Measurements from ENCODE around the gene KAZN.

The KAZN gene

DNA sequence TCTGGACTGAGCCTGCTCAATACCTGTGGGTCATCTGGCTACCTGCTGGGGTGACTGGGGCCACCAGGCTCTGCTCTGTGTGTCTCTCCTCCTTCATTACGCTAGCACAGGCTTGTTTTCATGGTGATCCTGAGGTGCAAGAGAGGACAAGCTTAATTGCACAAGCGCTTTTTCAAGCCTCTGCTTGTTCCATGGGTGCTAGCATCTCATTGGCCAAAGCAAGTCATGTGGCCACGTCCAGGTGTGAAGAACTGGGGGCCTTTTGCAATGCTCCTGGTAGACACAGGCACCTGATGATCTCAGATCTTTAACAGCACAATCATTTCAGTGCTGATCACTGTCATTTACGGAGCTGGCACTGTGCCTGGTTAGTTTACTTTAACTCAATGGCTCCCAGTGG lies 114.6 kb downstream of the KAZN start:
- no peak for DNase-seq (ENCODE audit: low read depth in 2 of 2)

DNA sequence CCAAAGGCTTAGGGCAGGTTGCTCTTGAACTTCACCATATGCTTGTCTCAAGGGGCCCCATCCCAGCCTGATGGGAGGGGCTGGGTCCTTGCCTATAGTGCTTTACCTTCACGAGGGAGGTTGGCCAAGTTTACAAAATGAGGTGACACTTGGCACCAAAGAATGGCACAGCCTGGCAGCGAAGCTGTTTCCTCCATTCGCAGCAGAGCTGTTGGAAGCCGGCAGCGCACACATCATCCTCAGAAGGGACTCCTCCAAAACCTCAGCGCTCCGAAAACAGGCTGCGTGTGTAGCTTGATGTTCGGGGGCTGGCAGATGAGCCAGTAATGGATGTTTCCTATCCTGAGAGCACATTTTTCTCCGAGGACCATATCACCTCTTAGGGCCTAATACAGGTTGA lies 116.8 kb downstream of the KAZN start:
- DNase-seq (ENCODE audit: low read depth in 2 of 2) = no peak

DNA sequence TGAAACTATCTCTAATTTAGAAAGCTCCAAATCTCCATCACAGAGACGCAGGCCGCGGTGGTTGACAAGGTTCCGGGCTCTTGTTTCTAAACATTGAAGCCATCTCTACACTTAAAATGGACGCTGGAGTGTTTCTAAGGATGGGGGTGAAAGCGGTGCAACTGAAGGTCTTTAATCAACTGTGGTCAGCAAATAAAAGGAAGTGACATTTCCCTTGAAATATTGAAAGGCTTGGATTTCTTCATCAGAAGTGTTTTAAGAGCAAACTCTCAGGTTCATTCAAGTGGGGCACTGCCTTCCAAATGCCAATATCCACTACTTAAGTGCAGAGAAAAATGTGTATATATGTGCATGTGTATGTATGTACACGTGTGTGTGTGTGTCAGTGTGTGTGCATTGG lies 117.3 kb downstream of the KAZN start:
- DNase-seq (ENCODE audit: low read depth in 2 of 2) = no peak

DNA sequence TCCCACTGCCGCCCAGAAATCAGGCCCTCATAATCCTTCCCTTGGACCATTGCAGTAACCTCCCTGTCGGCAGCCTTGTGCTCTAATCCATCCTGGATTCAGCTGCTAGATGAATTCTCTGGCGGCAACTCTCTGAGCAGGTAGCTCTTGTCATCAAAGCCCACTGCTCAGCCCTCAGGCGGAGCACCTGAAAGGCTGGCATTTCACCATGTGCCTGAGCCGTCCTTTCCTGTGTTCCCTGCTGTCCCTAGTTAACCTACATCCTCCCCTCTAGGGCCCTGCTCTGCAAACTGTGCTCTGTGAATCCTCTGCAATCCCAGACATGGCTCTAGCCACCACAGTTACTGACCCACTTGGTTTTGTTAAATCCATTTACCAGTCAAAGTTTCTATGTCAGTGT lies 118.0 kb downstream of the KAZN start:
- DNase-seq (ENCODE audit: low read depth in 2 of 2) = no peak

DNA sequence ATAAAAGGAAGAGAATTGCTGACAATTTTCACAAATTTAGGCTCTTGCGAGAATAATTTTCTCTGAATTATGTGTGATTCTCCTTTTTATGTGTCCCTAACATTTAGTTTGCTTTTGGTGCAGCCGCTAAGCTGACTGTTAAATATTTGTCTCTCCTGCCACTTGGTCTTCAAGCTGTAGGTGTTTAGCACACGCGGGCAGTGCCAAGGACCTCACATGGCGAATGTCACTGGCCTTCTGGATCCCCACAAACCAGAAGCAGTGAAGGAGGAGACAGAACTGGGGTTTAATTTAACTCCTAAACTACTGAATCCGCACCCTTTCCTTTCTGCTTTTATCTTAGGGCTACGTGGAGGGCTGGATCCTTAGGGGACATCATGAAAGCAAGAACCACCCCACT lies 120.0 kb downstream of the KAZN start:
- no peak for DNase-seq (ENCODE audit: low read depth in 2 of 2)

DNA sequence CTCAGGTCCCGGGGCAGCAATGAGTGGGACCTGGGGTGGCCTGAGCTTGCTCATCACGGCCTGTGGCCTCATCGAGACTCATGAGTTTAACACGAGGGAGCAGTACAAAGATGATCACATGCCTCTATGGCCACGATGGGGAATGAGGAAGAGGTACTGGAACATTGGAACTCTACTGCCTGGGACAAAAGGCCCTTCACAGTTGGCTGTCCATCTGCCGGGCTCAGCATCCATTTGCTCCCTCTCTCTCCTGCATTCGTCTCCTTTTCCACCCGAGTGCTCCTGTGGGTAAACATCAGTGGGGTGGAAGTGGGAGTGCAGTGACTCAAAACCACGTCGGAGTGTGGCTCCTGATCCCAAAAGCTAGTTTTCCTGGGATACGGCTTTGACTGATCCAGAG lies 124.9 kb downstream of the KAZN start:
- no peak for DNase-seq (ENCODE audit: low read depth in 2 of 2)

DNA sequence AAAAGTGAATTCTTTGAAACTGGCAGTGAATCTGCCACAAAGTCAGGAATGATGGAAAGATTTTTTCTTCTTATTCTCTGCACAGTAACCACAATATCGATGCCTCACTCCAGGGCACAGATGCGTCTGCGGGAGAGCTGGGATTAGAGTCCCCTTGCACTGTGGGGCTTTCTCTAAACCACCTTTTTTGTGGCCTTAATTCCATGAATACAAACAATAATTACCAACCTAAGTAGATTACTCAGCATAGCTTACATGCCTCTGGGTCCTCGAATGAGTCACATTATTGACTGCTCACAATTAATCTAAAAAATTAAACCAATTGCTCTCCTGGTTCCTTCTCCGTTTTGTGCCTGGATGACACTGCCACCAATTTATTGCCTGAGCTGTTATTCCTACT lies 125.8 kb downstream of the KAZN start:
- DNase-seq (ENCODE audit: low read depth in 2 of 2) = no peak

DNA sequence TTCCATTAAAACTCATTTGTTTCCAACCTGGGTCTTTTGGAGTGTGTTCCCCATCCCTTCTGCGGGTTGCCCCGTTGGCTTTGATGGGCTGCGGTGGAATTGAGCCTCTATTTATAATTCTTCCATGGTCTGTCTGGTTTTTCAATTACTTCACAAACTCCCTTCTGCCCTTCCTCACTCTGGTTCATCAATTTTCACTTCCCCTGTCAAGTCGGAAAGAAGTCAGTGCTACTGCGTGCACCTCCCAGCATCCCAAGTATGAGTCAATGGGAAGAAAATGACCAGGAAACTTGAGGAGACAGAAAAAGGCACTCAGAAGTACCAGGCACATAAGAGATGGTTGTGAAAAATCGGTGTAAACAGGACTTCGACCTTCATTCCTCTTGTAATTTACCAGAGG lies 126.2 kb downstream of the KAZN start:
- DNase-seq (ENCODE audit: low read depth in 2 of 2) = no peak

DNA sequence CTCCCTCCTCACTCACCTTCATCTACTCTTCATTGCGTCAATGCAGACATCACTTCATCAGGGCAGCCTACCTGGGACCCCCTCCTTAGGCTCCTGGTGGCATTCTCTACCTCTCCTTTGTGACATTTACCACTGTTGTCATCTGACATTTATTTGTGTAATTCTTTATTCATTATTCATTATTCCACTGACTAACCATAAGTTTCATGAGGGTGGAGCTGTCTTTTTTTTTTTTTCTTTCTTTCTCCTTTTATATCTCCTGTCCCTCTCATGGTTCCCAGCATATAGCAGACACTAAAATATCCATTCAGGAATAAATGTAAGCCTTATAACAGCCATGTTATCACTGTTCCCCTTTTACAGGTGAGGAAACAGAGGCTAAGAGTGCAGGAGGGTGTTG lies 126.8 kb downstream of the KAZN start:
- DNase-seq (ENCODE audit: low read depth in 2 of 2) = no peak

DNA sequence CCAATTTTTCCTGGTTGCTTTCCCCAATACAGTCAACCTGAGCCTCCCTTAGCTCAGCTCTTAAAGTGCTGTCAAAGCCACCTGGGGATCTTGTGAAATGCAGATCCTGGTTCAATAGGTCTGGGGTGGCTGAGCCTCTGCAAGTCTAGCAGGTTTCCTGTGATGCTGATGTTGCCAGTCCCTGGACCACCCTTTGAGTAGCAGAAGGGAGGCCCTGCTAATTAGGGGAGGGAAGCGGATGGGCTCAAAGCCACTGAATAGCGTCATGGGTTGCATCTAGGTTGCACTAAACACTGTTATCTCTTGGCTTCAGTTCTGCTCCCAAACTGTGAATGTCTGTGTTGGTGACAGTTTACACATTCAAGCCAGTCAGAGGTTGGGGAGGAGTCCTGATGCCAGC lies 127.2 kb downstream of the KAZN start:
- no peak for DNase-seq (ENCODE audit: low read depth in 2 of 2)

DNA sequence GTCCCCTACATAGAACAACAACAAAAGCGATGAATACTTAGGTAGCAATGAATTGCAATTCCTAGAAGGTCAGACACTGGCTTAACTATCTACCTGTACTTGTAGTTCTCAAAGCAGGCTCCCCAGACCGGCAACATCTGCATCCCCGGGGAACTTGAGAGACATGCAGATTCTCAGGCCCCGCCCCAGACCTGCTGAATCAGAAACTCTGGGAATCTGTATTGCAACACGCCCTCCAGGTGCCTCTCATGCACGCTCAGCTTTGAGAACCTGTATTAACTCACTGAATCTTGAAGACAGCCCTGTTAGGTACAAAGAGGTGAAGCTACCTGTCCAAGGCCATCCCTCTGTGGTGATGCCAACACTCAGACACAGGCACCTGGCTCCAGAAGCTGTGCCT lies 128.1 kb downstream of the KAZN start:
- no peak for DNase-seq (ENCODE audit: low read depth in 2 of 2)

DNA sequence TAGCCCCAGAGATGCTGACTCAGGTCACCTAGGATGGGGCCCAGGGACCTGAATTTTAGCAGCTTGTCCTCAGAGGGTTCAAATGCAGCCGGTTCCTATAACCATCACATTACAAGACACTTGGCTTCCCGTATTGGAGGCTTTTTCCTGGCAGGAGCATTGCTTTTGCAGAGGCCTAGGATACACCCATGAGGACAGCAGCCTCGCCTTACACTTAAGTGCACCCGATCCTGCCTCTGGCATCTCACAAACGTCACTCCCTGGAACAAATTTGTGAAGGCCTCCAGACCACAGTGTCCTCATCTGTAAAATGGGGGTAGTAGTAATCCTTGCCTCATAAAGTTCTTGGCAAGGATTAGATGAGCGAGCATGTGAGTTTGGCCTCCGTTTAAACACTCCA lies 130.0 kb downstream of the KAZN start:
- DNase-seq (ENCODE audit: low read depth in 2 of 2) = no peak

DNA sequence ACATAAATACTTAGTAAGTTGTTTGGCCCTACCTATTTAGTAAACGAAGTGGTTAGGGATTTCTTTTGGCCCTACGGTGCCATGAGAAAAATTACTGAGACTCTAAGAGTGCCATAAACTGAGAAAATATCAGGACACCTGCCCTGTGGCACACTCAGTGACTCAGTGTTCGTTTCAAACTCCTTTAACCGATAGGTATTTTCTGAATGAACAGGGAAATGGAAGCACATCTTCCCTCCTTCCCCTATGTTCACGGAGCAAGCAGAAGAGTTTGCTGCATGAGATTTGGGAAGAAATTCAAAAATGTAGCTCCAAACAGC lies 134.2 kb downstream of the KAZN start:
- DNase-seq (ENCODE audit: low read depth in 2 of 2) = no peak

DNA sequence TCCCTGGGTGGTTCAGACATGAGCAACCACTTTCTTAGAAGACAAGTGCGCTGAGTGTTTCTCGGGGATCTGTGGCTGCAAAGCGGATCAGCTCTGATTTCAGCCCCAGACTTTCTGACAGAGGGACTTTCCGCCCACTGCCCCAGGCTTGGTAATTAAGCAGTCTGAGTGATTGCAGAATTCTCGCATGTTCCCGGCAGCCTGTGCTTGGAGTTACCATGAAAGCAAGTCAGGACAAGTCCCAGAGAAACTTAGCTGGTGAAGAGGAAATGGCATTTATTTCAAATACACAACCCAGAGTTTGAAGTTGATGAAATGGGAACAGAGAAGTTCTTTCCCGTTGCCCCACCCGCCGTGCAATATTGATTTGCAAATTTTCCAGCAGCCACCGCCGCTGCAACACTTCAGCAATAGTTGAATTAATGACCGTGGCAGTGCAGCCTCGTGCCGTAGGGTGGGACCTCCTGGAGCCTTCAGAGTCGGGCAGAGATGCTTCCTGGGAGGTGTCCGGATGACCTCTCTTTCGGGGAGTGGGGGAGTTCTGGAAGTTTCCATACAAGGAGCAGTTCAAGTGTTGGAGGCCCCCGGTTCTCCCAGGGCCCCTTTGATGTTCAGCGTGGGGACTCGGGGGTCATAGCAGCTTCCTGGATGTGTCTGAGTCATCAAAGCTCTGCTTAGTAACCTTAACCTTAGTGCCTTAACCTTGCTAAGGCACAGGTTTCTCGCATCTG lies 134.7 kb downstream of the KAZN start:
- no peak for DNase-seq (ENCODE audit: low read depth in 2 of 2)

DNA sequence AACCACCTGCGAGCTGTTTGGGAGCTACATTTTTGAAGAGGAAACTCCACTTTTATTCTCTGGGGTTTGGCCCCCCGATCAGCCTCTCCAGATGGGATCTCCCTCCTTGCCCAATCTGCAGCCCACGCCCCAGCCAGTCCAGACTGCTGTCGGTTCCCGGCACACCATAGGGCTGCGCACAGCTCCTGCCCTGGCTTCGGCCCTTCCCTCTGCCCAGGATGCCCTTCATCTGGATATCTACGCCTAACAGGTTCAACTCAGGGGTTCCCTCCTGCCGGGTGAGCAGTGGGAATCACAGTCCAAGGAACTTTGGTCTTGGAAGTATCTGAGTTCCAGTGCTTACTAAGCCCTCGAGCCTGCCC lies 135.3 kb downstream of the KAZN start:
- no peak for DNase-seq (ENCODE audit: low read depth in 2 of 2)

DNA sequence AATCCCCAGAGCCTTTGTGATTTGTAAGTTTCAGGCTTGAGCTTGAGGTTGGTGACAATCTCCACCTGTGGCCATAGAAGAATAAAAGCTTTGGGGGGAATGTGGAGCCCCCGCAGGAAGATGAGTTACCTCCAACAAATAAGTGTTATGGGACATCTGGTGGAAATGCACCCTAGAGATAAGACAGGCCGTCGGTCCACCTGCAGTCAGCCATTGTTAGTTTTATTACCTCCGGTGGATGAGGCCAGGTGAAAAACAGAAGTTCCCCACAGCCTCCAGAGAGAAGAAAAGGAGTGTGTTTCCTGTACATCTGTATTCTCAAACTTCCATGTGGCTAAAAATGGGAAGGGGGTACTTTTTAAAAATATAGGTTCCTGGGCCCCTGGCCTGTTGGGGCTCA lies 137.4 kb downstream of the KAZN start:
- no peak for DNase-seq (ENCODE audit: low read depth in 2 of 2)

DNA sequence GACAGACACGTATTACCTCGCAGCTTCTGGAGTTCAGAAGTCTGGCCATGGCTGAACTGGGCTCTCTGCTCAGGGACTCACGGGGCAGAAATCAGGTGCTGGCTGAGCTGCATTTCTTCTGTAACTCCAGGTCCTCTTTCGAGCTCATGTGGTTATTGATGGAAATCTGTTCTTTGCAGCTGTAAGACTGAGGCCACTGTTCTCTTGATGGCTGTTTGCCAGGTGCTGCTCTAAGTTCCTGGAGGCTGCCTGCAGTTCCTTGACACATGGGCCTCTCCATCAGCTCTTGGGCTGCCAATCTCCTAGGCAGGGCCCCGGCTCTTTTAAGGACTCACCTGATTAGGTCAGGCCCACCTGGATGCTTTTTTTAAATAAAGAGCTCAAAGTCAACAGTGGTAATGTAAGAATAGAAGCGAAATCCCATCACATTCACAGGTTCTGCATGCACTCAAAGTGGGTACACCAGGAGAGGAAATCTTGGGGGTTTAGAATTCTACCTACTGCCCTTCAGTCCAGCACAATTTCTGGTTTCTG lies 139.1 kb downstream of the KAZN start:
- DNase-seq (ENCODE audit: low read depth in 2 of 2) = no peak

DNA sequence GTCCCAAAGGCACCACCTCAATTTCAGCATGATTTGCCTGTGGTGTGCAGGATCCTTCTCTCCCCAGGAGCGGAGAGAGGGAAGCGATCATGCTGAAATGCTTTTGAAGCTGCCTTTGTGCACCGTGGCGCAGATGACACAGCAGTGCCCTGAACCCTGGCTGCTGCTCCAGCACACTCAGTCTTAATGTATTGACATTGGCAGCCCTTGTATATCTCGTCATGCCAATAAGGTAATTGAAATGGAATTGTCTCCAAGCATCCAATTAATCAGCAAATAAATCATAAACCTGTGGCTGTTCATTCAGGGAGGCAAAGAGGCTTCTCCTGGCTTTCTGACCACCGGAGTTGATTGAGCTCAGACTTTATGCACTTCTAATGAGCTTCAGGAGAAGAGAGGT lies 139.8 kb downstream of the KAZN start:
- DNase-seq (ENCODE audit: low read depth in 2 of 2) = no peak

DNA sequence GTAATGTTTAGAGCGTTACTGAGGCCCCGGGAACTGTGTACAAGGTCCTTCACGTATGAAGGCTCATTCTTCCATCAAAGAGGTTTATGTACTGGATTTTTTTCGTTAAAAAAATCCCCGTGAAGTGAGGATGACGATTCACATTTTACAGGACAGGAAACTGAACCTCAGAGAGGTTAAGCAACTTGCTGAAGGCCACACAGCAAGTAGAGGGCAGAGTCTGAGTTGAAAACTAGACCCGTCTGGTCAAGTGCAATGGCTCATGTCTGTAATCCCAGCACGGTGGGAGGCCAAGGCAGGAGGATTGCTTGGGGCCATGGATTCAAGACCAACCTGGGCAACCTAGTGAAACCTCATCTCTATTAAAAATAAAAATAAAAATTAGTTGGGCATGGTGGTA lies 140.2 kb downstream of the KAZN start:
- no peak for DNase-seq (ENCODE audit: low read depth in 2 of 2)

DNA sequence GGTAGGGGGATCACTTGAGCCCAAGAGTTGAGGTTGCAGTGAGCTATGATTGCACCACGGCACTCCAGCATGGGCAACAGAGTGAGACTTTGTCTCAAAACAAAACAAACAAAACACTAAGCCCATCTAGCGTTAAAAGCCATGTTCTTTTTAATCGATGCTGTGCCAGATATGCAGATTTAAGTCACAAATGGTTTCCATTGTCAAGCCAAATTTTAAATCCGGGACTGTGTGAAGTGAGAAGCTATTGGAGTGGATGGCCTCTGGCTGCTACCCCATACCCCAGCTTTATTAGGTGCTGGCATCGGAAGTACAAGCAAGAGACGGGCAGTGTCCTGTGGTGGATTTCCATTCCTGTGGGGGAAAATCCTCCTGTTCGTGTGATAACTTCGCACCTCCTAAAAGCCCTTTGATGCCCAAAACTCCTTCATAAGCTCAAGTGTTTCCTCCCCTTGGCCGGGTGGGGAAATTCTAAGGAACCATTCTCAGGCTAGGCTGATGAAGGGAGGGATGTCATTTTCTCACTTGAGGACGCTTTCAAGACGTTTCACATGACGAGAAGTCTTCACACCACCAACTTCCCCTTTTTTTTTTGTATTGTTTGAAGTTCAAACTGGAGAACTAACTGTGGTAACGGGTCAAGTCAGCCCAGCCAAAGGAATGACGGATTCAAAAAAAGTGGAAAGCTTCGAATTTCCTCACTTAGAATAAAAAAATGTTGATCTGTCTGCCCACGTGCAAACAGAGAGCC lies 140.8 kb downstream of the KAZN start:
- no peak for DNase-seq (ENCODE audit: low read depth in 2 of 2)

DNA sequence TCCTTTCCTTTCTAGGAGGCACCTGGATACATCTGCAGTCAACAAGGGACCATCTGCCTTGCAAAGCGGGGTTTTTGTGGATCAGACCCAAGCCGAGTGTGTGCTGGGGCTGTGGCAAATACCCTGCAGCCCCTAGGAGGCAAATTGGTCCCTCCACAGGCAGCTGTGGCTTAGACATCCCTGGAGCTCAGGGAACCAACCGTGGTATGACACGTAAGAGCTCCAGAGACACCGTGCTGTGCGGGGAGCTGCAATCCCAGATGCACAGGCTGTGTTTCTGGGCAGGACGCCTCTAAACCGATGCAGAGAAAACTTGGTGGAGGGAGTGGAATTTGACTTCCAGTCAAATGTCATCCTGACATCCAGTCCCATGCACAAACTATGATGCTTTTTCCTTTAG lies 141.5 kb downstream of the KAZN start:
- DNase-seq (ENCODE audit: low read depth in 2 of 2) = peak in 1 of 2 experiments; percentile 11

DNA sequence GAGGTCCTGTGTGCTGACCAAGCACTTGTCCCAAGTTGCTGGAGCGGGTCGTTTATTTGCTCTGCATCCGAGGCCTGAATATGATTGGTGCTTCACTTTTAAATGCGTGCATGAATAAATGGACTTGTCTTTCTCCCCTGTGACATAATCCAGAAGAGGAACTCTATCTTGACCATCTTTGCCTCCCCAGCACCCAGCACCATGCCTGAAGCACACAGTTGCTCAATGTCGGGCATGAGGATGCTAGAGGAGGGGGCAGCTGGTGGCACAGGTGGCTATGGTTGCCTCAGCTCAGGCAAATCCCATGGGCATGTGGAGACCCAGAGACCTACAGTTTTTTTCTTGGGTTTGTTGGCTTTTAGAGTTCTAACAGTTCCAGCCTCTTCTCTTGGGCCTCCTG lies 142.6 kb downstream of the KAZN start:
- DNase-seq (ENCODE audit: low read depth in 2 of 2) = no peak

DNA sequence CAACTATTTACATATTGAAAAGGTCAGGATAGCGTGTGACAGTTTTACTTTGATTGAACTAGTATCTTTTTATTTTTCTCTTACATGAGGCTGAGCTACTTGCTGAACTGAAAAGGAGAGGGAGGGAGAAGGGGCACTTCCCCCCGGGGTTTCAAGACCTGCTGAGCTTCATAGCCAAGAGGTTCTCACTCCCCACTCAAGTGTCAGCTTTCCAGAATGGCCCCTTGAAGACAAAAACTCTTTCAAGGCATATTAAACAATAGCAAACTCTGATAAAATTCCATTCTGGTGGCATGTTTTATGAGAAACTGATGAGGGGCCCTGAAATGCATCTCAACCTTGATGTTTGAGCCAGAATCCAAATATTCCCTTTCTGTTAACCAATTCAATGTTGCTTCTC lies 143.0 kb downstream of the KAZN start:
- no peak for DNase-seq (ENCODE audit: low read depth in 2 of 2)
